ENCODE data around the gene CDH3. TPM values are rescaled to one million over a fixed set of nuclear protein-coding genes. Genes with fewer than 3 reads are reported as not detected.

The CDH3 gene
- total and polyA plus RNA-seq, 2 of the 13 experiments (the other 11 are each of a cell fraction or from before 2014, with no cell fraction given) = 0.11 TPM; not detected in 1

GRCh38 chr16:68737046-68737729 is 92.1 kb downstream of the CDH3 start, which contains the start of gene CDH1 (continued):
- TF ChIP-seq THAP9 (CRISPR knock-in tag; IDR thresholded peaks at IDR 0.05; ENCODE audit: borderline replicate concordance) = no peak
- TF ChIP-seq ZNF335 (CRISPR knock-in tag; IDR thresholded peaks at IDR 0.05) = no peak
- peak; percentile 40; the same call in 1 of the 2 replicates for TF ChIP-seq SP4 (CRISPR knock-in tag; IDR thresholded peaks at IDR 0.05)
- no peak for TF ChIP-seq ZNF121 (CRISPR knock-in tag; IDR thresholded peaks at IDR 0.05)
- TF ChIP-seq ZNF850 (CRISPR knock-in tag; conservative IDR thresholded peaks at IDR 0.05) = no peak
- TF ChIP-seq ZNF562 (CRISPR knock-in tag; IDR thresholded peaks at IDR 0.05; ENCODE audit: borderline replicate concordance) = no peak
- TF ChIP-seq FLYWCH1 (CRISPR knock-in tag; IDR thresholded peaks at IDR 0.05) = no peak
- 0 out of 2 replicates have a peak, but pooled peaks have one; percentile 67 for TF ChIP-seq CAMTA2 (CRISPR knock-in tag; IDR thresholded peaks at IDR 0.05; ENCODE audit: borderline replicate concordance)
- no peak for TF ChIP-seq ZNF496 (CRISPR knock-in tag; IDR thresholded peaks at IDR 0.05; ENCODE audit: insufficient replicate concordance)
- no peak; the same call in 1 of the 2 replicates for TF ChIP-seq REL (CRISPR knock-in tag; conservative IDR thresholded peaks at IDR 0.05)
- TF ChIP-seq ZNF691 (CRISPR knock-in tag; IDR thresholded peaks at IDR 0.05; ENCODE audit: borderline replicate concordance, low read depth) = no peak
- TF ChIP-seq THAP8 (CRISPR knock-in tag; IDR thresholded peaks at IDR 0.05; ENCODE audit: borderline replicate concordance) = no peak
- 0 out of 2 replicates have a peak, but pooled peaks have one; percentile 75 for TF ChIP-seq ZBED4 (CRISPR knock-in tag; IDR thresholded peaks at IDR 0.05; ENCODE audit: borderline replicate concordance)
- no peak for TF ChIP-seq TBX2 (CRISPR knock-in tag; IDR thresholded peaks at IDR 0.05; ENCODE audit: borderline replicate concordance)
- no peak for TF ChIP-seq ZNF280B (CRISPR knock-in tag; IDR thresholded peaks at IDR 0.05; ENCODE audit: borderline replicate concordance)
- TF ChIP-seq PHF20 (CRISPR knock-in tag; IDR thresholded peaks at IDR 0.05) = no peak
- no peak for TF ChIP-seq ZSCAN30 (CRISPR knock-in tag; IDR thresholded peaks at IDR 0.05)
